H9 (cell line): ENCODE results near the gene PREX1. TPM values are rescaled to one million over a fixed set of nuclear protein-coding genes. Genes with fewer than 3 reads are reported as not detected.

Experiments used
- DNase-seq: peaks from one replicate; pipeline ENCODE4 v3.0.0-alpha.2; 2017
- H2AFZ ChIP-seq: one replicate; pipeline ENCODE4 v1.6.1; 2013; ENCODE audit warnings: mild to moderate bottlenecking, low read length, control low read depth, moderate library complexity
- H2AK5ac ChIP-seq: 2 replicates; pipeline ENCODE4 v1.6.1; 2013; ENCODE audit warnings: low read length, control low read depth, mixed read lengths; ENCODE audit not compliant: insufficient read length
- H2BK120ac ChIP-seq: one replicate; pipeline ENCODE4 v1.6.1; 2013; ENCODE audit warnings: low read depth, mild to moderate bottlenecking, low read length, control low read depth, inconsistent platforms; ENCODE audit not compliant: poor library complexity, severe bottlenecking
- H2BK12ac ChIP-seq: 2 replicates; pipeline ENCODE4 v1.6.1; 2013; ENCODE audit warnings: low read length, control low read depth, mixed read lengths, low read depth; ENCODE audit not compliant: insufficient read length
- H2BK15ac ChIP-seq: 2 replicates; pipeline ENCODE4 v1.6.1; 2013; ENCODE audit warnings: low read depth, low read length, control low read depth
- H2BK20ac ChIP-seq: one replicate; pipeline ENCODE4 v1.6.1; 2013; ENCODE audit warnings: low read depth, mild to moderate bottlenecking, low read length, control low read depth, inconsistent platforms; ENCODE audit not compliant: poor library complexity, severe bottlenecking
- H2BK5ac ChIP-seq: 2 replicates; pipeline ENCODE4 v1.6.1; 2013; ENCODE audit warnings: low read length, control low read depth, mixed read lengths; ENCODE audit not compliant: insufficient read length
- H3K14ac ChIP-seq: 2 replicates; pipeline ENCODE4 v1.6.1; 2013; ENCODE audit warnings: low read length, control low read depth; ENCODE audit not compliant: insufficient read depth
- H3K18ac ChIP-seq: 2 replicates; pipeline ENCODE4 v1.6.1; 2013; ENCODE audit warnings: low read depth, mild to moderate bottlenecking, mixed read lengths, low read length, control low read depth; ENCODE audit not compliant: insufficient read length
- H3K23ac ChIP-seq: 2 replicates; pipeline ENCODE4 v1.6.1; 2013; ENCODE audit warnings: low read length, control low read depth, mixed read lengths, low read depth; ENCODE audit not compliant: insufficient read length
- H3K23me2 ChIP-seq: 2 replicates; pipeline ENCODE4 v1.6.1; 2013; ENCODE audit warnings: low read depth, mild to moderate bottlenecking, mixed read lengths, low read length, control low read depth; ENCODE audit not compliant: insufficient read length, poor library complexity, severe bottlenecking
- H3K27ac ChIP-seq: 2 replicates; pipeline ENCODE4 v1.5.1; 2013; ENCODE audit warnings: low read length, control low read depth, mixed read lengths, low read depth; ENCODE audit not compliant: insufficient read length
- H3K27me3 ChIP-seq: 2 replicates; pipeline ENCODE4 v1.6.1; 2013; ENCODE audit warnings: low read length, control low read depth, inconsistent platforms; ENCODE audit not compliant: insufficient read depth
- H3K4ac ChIP-seq: 2 replicates; pipeline ENCODE4 v1.6.1; 2013; ENCODE audit warnings: low read depth, mild to moderate bottlenecking, control low read depth, inconsistent platforms, low read length, moderate library complexity
- H3K4me1 ChIP-seq: 2 replicates; pipeline ENCODE4 v1.6.1; 2013; ENCODE audit warnings: low read length, control low read depth, inconsistent platforms; ENCODE audit not compliant: insufficient read depth
- H3K4me2 ChIP-seq: 2 replicates; pipeline ENCODE4 v1.6.1; 2013; ENCODE audit warnings: low read length, control low read depth, mixed read lengths; ENCODE audit not compliant: insufficient read length, insufficient read depth
- H3K56ac ChIP-seq: 2 replicates; pipeline ENCODE4 v1.6.1; 2013; ENCODE audit warnings: low read depth, mild to moderate bottlenecking, mixed read lengths, low read length, control low read depth; ENCODE audit not compliant: insufficient read length
- H3K79me1 ChIP-seq: 2 replicates; pipeline ENCODE4 v1.6.1; 2013; ENCODE audit warnings: low read depth, mild to moderate bottlenecking, moderate library complexity, low read length, control low read depth, inconsistent platforms; ENCODE audit not compliant: insufficient read depth, poor library complexity, severe bottlenecking
- H3K79me2 ChIP-seq: 2 replicates; pipeline ENCODE4 v1.6.1; 2013; ENCODE audit warnings: low read length, control low read depth, inconsistent platforms; ENCODE audit not compliant: insufficient read depth
- H3K9ac ChIP-seq: 2 replicates; pipeline ENCODE4 v1.6.1; 2013; ENCODE audit warnings: low read length, control low read depth, mixed read lengths; ENCODE audit not compliant: insufficient read length; ENCODE audit errors: extremely low read depth
- H3K9me3 ChIP-seq: one replicate; pipeline ENCODE4 v1.6.1; 2013; ENCODE audit warnings: low read depth, low read length, inconsistent platforms; ENCODE audit not compliant: control insufficient read depth
- H3T11ph ChIP-seq: one replicate; pipeline ENCODE4 v1.6.1; 2013; ENCODE audit warnings: mild to moderate bottlenecking, low read length, control low read depth, inconsistent platforms
- H4K20me1 ChIP-seq: one replicate; pipeline ENCODE4 v1.6.1; 2013; ENCODE audit not compliant: control insufficient read depth, insufficient read length, insufficient read depth
- H4K5ac ChIP-seq: 2 replicates; pipeline ENCODE4 v1.6.1; 2013; ENCODE audit warnings: low read depth, mild to moderate bottlenecking, mixed read lengths, low read length, control low read depth; ENCODE audit not compliant: insufficient read length
- H4K8ac ChIP-seq: replicated peaks from 2 replicates; pipeline ENCODE4 v1.6.1; 2013; ENCODE audit warnings: low read length, control low read depth, mixed read lengths, low read depth; ENCODE audit not compliant: insufficient read length
- H4K91ac ChIP-seq: 2 replicates; pipeline ENCODE4 v1.6.1; 2013; ENCODE audit warnings: low read depth, mild to moderate bottlenecking, moderate library complexity, mixed read lengths, low read length, control low read depth; ENCODE audit not compliant: insufficient read length
- H3K27ac Mint-ChIP-seq, 3 experiments: 2 replicates in 2 of 3; 3 replicates in 1 of 3; pipeline ENCODE4 v1.8.0; 2020 to 2021; ENCODE audit warnings: mixed read lengths in 3 of 3, mild to moderate bottlenecking in 1 of 3, moderate library complexity in 1 of 3
- H3K27me3 Mint-ChIP-seq: 2 replicates; pipeline ENCODE4 v1.8.0; 2021; ENCODE audit warnings: low read depth, mild to moderate bottlenecking, moderate library complexity, mixed read lengths
- H3K36me3 Mint-ChIP-seq, 3 experiments: 2 replicates in 2 of 3; 3 replicates in 1 of 3; pipeline ENCODE4 v1.8.0; 2020 to 2021; ENCODE audit warnings: low read depth in 3 of 3, mixed read lengths in 3 of 3; ENCODE audit not compliant: insufficient read depth in 1 of 3
- H3K4me1 Mint-ChIP-seq, 2 experiments: 2 replicates each; pipeline ENCODE4 v1.8.0; 2020; ENCODE audit warnings: mixed read lengths in 2 of 2
- H3K4me3 Mint-ChIP-seq, 2 experiments: 2 replicates in 1 of 2; 3 replicates in 1 of 2; pipeline ENCODE4 v1.8.0; 2020 to 2021; ENCODE audit warnings: mild to moderate bottlenecking in 2 of 2, mixed read lengths in 2 of 2, moderate library complexity in 1 of 2
- H3K9me3 Mint-ChIP-seq, 2 experiments: 2 replicates in 1 of 2; 3 replicates in 1 of 2; pipeline ENCODE4 v1.8.0; 2020; ENCODE audit warnings: mild to moderate bottlenecking in 2 of 2, mixed read lengths in 2 of 2, moderate library complexity in 1 of 2
- CTCF ChIP-seq: fragments of 200-600 bp; sonication (generic); conservative IDR thresholded peaks from 3 replicates; pipeline ENCODE4 v1.8.0; 2021; ENCODE audit warnings: antibody characterized with exemption, mild to moderate bottlenecking
- WGBS: extraction: QIAGEN DNeasy Blood & Tissue Kit; methylation state at CpG from one replicate; pipeline ENCODE4 v1.1.7; 2013; ENCODE audit warnings: missing lambda C conversion rate, low lambda C conversion rate, mixed read lengths; ENCODE audit not compliant: insufficient read length; ENCODE audit errors: extremely low coverage; 5-methylcytosine and 5-hydroxymethylcytosine counted together
- total RNA-seq: library from RNA; stranded (reverse); gene quantifications from 2 replicates; pipeline ENCODE4 v1.2.1, GENCODE V29; 2021

Gene PREX1
- total RNA-seq, 1 experiment from 2014 or later = 6.6 TPM

GRCh38 chr20:48709058-48709691 lies 118.6 kb downstream of the PREX1 start:
- Histone ChIP-seq H3K79me2 (no peaks in the 10 kb centered on the region), H2AFZ (no peak overlapping the region), H3K4ac (no peak overlapping the region), H3K4me2 (no peak overlapping the region), H4K91ac (no peak overlapping the region), H3K14ac (0 out of 2 replicates have a peak overlapping the region, but pooled peaks have one; percentile 40), H3K79me1 (no peaks in the 10 kb centered on the region), H2BK5ac (no peak overlapping the region), H3K4me1 (no peaks in the 10 kb centered on the region), H3K23ac (no peak overlapping the region), H3K27ac (no peak overlapping the region), H2BK15ac (no peak overlapping the region), H4K20me1 (no peaks in the 10 kb centered on the region), H3K9me3 (no peaks in the 10 kb centered on the region), H4K8ac (no peak overlapping the region), H3K18ac (no peak overlapping the region), H3K27me3 (no peaks in the 10 kb centered on the region), H2BK20ac (no peak overlapping the region), H2BK12ac (no peak overlapping the region), H3K23me2 (no peaks in the 10 kb centered on the region), H2BK120ac (no peak overlapping the region), H3K9ac (no peak overlapping the region), H3T11ph (no peak overlapping the region), H2AK5ac (no peak overlapping the region), H3K56ac (no peak overlapping the region), H4K5ac (no peak overlapping the region)
- no peaks in the 10 kb centered on the region for H3K27me3 Mint-ChIP-seq
- TF ChIP-seq CTCF = no peak
- no peak overlapping the region for H3K4me3 Mint-ChIP-seq
- H3K4me1 Mint-ChIP-seq = peaks cover 0 to 2% of the 10 kb centered on the region in 2 experiments; a peak in 1 of 4 replicates
- no peaks in the 10 kb centered on the region for H3K9me3 Mint-ChIP-seq
- no CpG with 5 or more reads among the region's 18 CpGs for WGBS
- no peak for DNase-seq
- no peak overlapping the region; a peak in 1 of 7 replicates for H3K27ac Mint-ChIP-seq
- H3K36me3 Mint-ChIP-seq = peaks cover 0 to 3% (median 2%) of the 10 kb centered on the region in 3 experiments; a peak in 1 of 7 replicates
